Kidney glomerular epithelial cell (primary cell): ENCODE results near the gene TRIM37.
"Not testable (repeated sequence)": the region's sequence is repeated elsewhere in the genome, so short reads cannot be mapped to it uniquely, and the experiment has no call there.

Experiments used
- DNase-seq: peaks from one replicate; lab custom pipeline; 2025; lab: John Stamatoyannopoulos, UW

The TRIM37 gene

GRCh38 chr17:58993311-58993710 is 113.4 kb downstream of the TRIM37 start:
- no peak for DNase-seq

- peak; percentile 72 for DNase-seq
Measured at GRCh38 chr17:58991718-58992331, 114.9 kb downstream of the TRIM37 start.

GRCh38 chr17:58989629-58990028 is 117.1 kb downstream of the TRIM37 start:
- no peak for DNase-seq

- no peak for DNase-seq
Measured at GRCh38 chr17:58985971-58986370, 120.7 kb downstream of the TRIM37 start.

GRCh38 chr17:58985367-58985766 is 121.3 kb downstream of the TRIM37 start:
- DNase-seq: no peak

GRCh38 chr17:58982626-58983025 is 124.1 kb downstream of the TRIM37 start:
- DNase-seq: no peak

- DNase-seq: no peak
Measured at GRCh38 chr17:58980706-58981481, 125.8 kb downstream of the TRIM37 start.

- DNase-seq: no peak
Measured at GRCh38 chr17:58976541-58976940, 130.1 kb downstream of the TRIM37 start.

- no peak for DNase-seq
Measured at GRCh38 chr17:58974354-58974753, 132.3 kb downstream of the TRIM37 start.

GRCh38 chr17:58970609-58971450 is 135.8 kb downstream of the TRIM37 start:
- DNase-seq: no peak

GRCh38 chr17:58969612-58970011 is 137.1 kb downstream of the TRIM37 start:
- DNase-seq: no peak

GRCh38 chr17:58969156-58969555 is 137.5 kb downstream of the TRIM37 start:
- peak; percentile 20 for DNase-seq

- no peak for DNase-seq
Measured at GRCh38 chr17:58968426-58969061, 138.1 kb downstream of the TRIM37 start.

- DNase-seq: no peak
Measured at GRCh38 chr17:58966208-58966607, 140.5 kb downstream of the TRIM37 start.

- no peak for DNase-seq
Measured at GRCh38 chr17:58965221-58965620, 141.5 kb downstream of the TRIM37 start.

- DNase-seq: peak; percentile 70
Measured at GRCh38 chr17:58960068-58960467, 146.6 kb downstream of the TRIM37 start.

GRCh38 chr17:58957725-58958073 is 149.0 kb downstream of the TRIM37 start:
- DNase-seq: not testable (repeated sequence)

- DNase-seq: peak; percentile 70
Measured at GRCh38 chr17:58956997-58957724, 149.5 kb downstream of the TRIM37 start.

GRCh38 chr17:58954358-58954757 is 152.3 kb downstream of the TRIM37 start:
- DNase-seq: not testable (repeated sequence)

- no peak for DNase-seq
Measured at GRCh38 chr17:58947824-58948223, 158.9 kb downstream of the TRIM37 start.

- DNase-seq: no peak
Measured at GRCh38 chr17:58947411-58947810, 159.3 kb downstream of the TRIM37 start.

- no peak for DNase-seq
Measured at GRCh38 chr17:58944166-58944565, 162.5 kb downstream of the TRIM37 start.
